ENCODE results near the gene FNDC8.
"Not testable (repeated sequence)": the region's sequence is repeated elsewhere in the genome, so short reads cannot be mapped to it uniquely, and the experiment has no call there.

FNDC8 gene

GRCh38 chr17:35174835-35175334 lies 53.5 kb downstream of the FNDC8 start:
- no peak for DNase-seq

GRCh38 chr17:35175638-35176415 lies 54.4 kb downstream of the FNDC8 start:
- DNase-seq = no peak

DNA sequence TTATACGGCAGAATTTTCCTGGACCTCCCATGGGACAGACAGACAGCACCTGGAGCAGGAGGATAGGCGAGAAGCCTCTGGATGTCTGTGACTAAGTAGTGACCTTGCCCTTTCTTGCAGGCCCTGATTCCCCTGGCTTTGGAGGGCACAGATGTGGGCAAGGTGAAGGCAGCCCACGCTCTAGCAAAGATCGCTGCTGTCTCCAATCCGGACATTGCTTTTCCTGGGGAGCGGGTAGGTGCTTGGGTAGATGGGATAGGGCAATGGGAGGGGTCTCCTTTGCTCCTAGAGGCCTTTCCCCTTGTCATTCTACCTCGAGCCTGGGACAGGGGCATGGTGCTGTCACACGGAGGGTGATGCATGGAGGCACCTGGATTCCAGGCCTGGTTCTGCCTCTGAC lies 55.5 kb downstream of the FNDC8 start:
- no peak for DNase-seq

- DNase-seq = not testable (repeated sequence)
Measured at GRCh38 chr17:35179379-35179778, 58.0 kb downstream of the FNDC8 start.

All from CD4-positive, alpha-beta T cell treated with Interleukin-10 for 1 hour (primary cell).